ENCODE measurements around the gene GLRA3. TPM values are rescaled to one million over a fixed set of nuclear protein-coding genes. Genes with fewer than 3 reads are reported as not detected.

The GLRA3 gene
- total RNA-seq, 3 donors from 2014 or later (not counting 1 experiment from before 2014, with no cell fraction given), result not detected

- H3K4me1 ChIP-seq (ENCODE audit: control insufficient read depth, insufficient read depth, low read length), result no peaks in the 10 kb centered on the region
- no peak overlapping the region for H3K27ac ChIP-seq (ENCODE audit: low read length)
- Mint-ChIP-seq H3K4me1 (no peaks in the 10 kb centered on the region), H3K9me3 (peaks cover 12 to 15% of the 10 kb centered on the region in 2 donors), H3K36me3 (no peaks in the 10 kb centered on the region), H3K27me3 (ENCODE audit: low read depth in 2 of 2) (no peaks in the 10 kb centered on the region), H3K27ac (no peak overlapping the region), H3K4me3 (no peak overlapping the region)
- no peak for DNase-seq
- H3K27me3 ChIP-seq (ENCODE audit: control insufficient read depth, insufficient read depth, low read length), result no peaks in the 10 kb centered on the region
- no peak for ATAC-seq
- no peak overlapping the region for H3K4me3 ChIP-seq (ENCODE audit: low read length)
- WGBS (ENCODE audit: insufficient coverage), result 60% methylated on average over 1 of the region's 1 CpG
- intact Hi-C loops (cut with micrococcal nuclease), result no loop called here
- no peaks in the 10 kb centered on the region for H3K9me3 ChIP-seq (ENCODE audit: control insufficient read depth, insufficient read depth, low read length)
- no peak for TF ChIP-seq CTCF (IDR thresholded peaks at IDR 0.05)
- H3K36me3 ChIP-seq (ENCODE audit: control insufficient read depth, insufficient read depth, low read length), result no peaks in the 10 kb centered on the region
Measured at GRCh38 chr4:174865418-174865985, 36.5 kb upstream of the GLRA3 start.

GRCh38 chr4:174864031-174864430, 35.0 kb upstream of the GLRA3 start:
- Mint-ChIP-seq H3K4me3 (no peak overlapping the region), H3K4me1 (no peaks in the 10 kb centered on the region), H3K9me3 (peaks cover 15% of the 10 kb centered on the region in 2 donors), H3K27me3 (ENCODE audit: low read depth in 2 of 2) (no peaks in the 10 kb centered on the region), H3K27ac (no peak overlapping the region), H3K36me3 (no peaks in the 10 kb centered on the region)
- 68% methylated on average over 1 of the region's 2 CpGs for WGBS (ENCODE audit: insufficient coverage)
- Histone ChIP-seq H3K36me3 (ENCODE audit: control insufficient read depth, insufficient read depth, low read length) (no peaks in the 10 kb centered on the region), H3K4me3 (ENCODE audit: low read length) (no peak overlapping the region), H3K27me3 (ENCODE audit: control insufficient read depth, insufficient read depth, low read length) (no peaks in the 10 kb centered on the region), H3K4me1 (ENCODE audit: control insufficient read depth, insufficient read depth, low read length) (no peaks in the 10 kb centered on the region), H3K27ac (ENCODE audit: low read length) (no peak overlapping the region), H3K9me3 (ENCODE audit: control insufficient read depth, insufficient read depth, low read length) (no peaks in the 10 kb centered on the region)
- no peak for ATAC-seq
- TF ChIP-seq CTCF (IDR thresholded peaks at IDR 0.05), result no peak
- DNase-seq, result no peak
- intact Hi-C loops (cut with micrococcal nuclease), result no loop called here

- H3K36me3 ChIP-seq (ENCODE audit: control insufficient read depth, insufficient read depth, low read length), result no peaks in the 10 kb centered on the region
- DNase-seq (no peak), ATAC-seq (no peak)
- H3K27ac ChIP-seq (ENCODE audit: low read length), result no peak overlapping the region
- Mint-ChIP-seq H3K36me3 (no peaks in the 10 kb centered on the region), H3K4me1 (no peaks in the 10 kb centered on the region), H3K27ac (no peak overlapping the region), H3K4me3 (no peak overlapping the region), H3K27me3 (ENCODE audit: low read depth in 2 of 2) (no peaks in the 10 kb centered on the region), H3K9me3 (peaks cover 14 to 15% of the 10 kb centered on the region in 2 donors)
- no peaks in the 10 kb centered on the region for H3K9me3 ChIP-seq (ENCODE audit: control insufficient read depth, insufficient read depth, low read length)
- no peak overlapping the region for H3K4me3 ChIP-seq (ENCODE audit: low read length)
- H3K4me1 ChIP-seq (ENCODE audit: control insufficient read depth, insufficient read depth, low read length), result no peaks in the 10 kb centered on the region
- WGBS (ENCODE audit: insufficient coverage), result 93% methylated on average over 1 of the region's 1 CpG
- no peaks in the 10 kb centered on the region for H3K27me3 ChIP-seq (ENCODE audit: control insufficient read depth, insufficient read depth, low read length)
- no peak for TF ChIP-seq CTCF (IDR thresholded peaks at IDR 0.05)
- intact Hi-C loops (cut with micrococcal nuclease), result no loop called here
Measured at GRCh38 chr4:174860588-174860987, 31.5 kb upstream of the GLRA3 start.

GRCh38 chr4:174859904-174860303, 30.9 kb upstream of the GLRA3 start:
- no peak for ATAC-seq
- Mint-ChIP-seq H3K36me3 (no peaks in the 10 kb centered on the region), H3K9me3 (peaks cover 16 to 18% of the 10 kb centered on the region in 2 donors), H3K27me3 (ENCODE audit: low read depth in 2 of 2) (no peaks in the 10 kb centered on the region), H3K27ac (no peak overlapping the region), H3K4me1 (no peaks in the 10 kb centered on the region), H3K4me3 (no peak overlapping the region)
- no peak for TF ChIP-seq CTCF (IDR thresholded peaks at IDR 0.05)
- H3K9me3 ChIP-seq (ENCODE audit: control insufficient read depth, insufficient read depth, low read length), result no peaks in the 10 kb centered on the region
- intact Hi-C loops (cut with micrococcal nuclease), result no loop called here
- DNase-seq, result no peak
- WGBS (ENCODE audit: insufficient coverage), result 35% methylated on average over 2 of the region's 2 CpGs
- no peaks in the 10 kb centered on the region for H3K36me3 ChIP-seq (ENCODE audit: control insufficient read depth, insufficient read depth, low read length)
- H3K27ac ChIP-seq (ENCODE audit: low read length), result no peak overlapping the region
- H3K4me1 ChIP-seq (ENCODE audit: control insufficient read depth, insufficient read depth, low read length), result no peaks in the 10 kb centered on the region
- no peak overlapping the region for H3K4me3 ChIP-seq (ENCODE audit: low read length)
- no peaks in the 10 kb centered on the region for H3K27me3 ChIP-seq (ENCODE audit: control insufficient read depth, insufficient read depth, low read length)
